Astrocyte of the cerebellum (primary cell): ENCODE measurements around the gene GNPDA2.
A peak's percentile ranks its signal among the peaks of the same experiment; 100 is the strongest.

ENCODE experiments used
- DNase-seq: peaks from one replicate; pipeline ENCODE4 v3.0.0-alpha.2; 2011; ENCODE audit warnings: low read depth
- H3K4me3 ChIP-seq: 2 replicates; pipeline ENCODE4 v1.5.1; 2011; ENCODE audit warnings: mild to moderate bottlenecking, low read depth, low read length, moderate library complexity
- CTCF ChIP-seq: IDR thresholded peaks from 2 replicates; pipeline ENCODE4 v1.5.1; 2012; ENCODE audit warnings: low read length, low read depth, moderate library complexity, mild to moderate bottlenecking; ENCODE audit errors: missing control alignments
- in situ Hi-C: cut with HindIII; loops from 2 replicates; pipeline ENCODE4 v1.10.0; 2017; ENCODE audit warnings: low sequenced_read_pairs

Gene GNPDA2

GRCh38 chr4:44725726-44726037 is 674 bp downstream of the GNPDA2 start:
- TF ChIP-seq CTCF: no peak
- H3K4me3 ChIP-seq: peak overlapping the region; percentile 77
- in situ Hi-C loops: no loop called here
- no peak for DNase-seq

- H3K4me3 ChIP-seq: peak overlapping the region; percentile 77
- no peak for DNase-seq
- in situ Hi-C loops: no loop called here
- TF ChIP-seq CTCF: no peak
Observed at GRCh38 chr4:44725166-44725565, 1.2 kb downstream of the GNPDA2 start.

- H3K4me3 ChIP-seq: no peak overlapping the region
- no peak for DNase-seq
- no peak for TF ChIP-seq CTCF
- in situ Hi-C loops: no loop called here
Observed at GRCh38 chr4:44722001-44722400, 4.4 kb downstream of the GNPDA2 start.

DNA sequence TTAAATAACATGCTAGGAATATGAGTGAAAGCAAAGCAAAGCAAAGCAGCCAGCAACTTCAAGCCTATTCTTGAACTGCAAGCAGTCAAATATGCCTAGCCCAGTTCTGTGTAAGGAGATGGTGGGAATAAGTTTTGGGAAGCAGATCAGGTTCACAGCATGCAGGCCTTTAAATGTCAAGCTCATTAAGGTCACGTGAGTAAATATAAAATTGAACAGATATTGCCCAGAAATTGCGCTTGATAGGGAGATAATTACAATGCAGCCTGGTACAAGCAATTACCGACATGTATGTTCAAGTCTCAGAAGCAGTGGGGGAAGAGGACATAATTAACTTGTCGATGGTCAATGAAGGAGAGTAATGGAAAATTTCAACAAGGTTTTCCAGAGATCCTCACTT is 6.0 kb downstream of the GNPDA2 start:
- no peak for DNase-seq
- no peak for TF ChIP-seq CTCF
- in situ Hi-C loops: no loop called here
- no peak overlapping the region for H3K4me3 ChIP-seq

DNA sequence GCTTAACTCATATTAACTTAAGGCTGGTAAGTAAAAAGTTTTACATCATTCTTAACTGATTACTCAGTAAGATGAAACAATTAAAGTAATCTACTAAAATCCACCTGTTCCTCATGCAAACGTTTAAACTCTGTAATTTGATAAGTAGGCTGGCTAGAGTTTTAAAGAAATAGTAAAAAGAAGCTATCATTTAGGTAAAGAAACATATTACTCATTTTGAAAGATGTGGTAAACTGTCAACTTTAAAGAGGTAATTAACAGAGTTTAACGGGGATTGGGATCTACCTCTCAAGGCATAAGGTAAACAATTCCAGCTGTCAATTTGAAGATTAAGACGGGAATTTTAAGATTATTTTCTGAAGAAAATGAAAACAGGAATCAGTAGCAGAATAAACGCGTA is 9.8 kb downstream of the GNPDA2 start:
- no peak for DNase-seq
- H3K4me3 ChIP-seq: no peak overlapping the region
- in situ Hi-C loops: no loop called here
- TF ChIP-seq CTCF: no peak

GRCh38 chr4:44713125-44713524 is 13.2 kb downstream of the GNPDA2 start:
- TF ChIP-seq CTCF: no peak
- no peak overlapping the region for H3K4me3 ChIP-seq
- in situ Hi-C loops: no loop called here
- no peak for DNase-seq

DNA sequence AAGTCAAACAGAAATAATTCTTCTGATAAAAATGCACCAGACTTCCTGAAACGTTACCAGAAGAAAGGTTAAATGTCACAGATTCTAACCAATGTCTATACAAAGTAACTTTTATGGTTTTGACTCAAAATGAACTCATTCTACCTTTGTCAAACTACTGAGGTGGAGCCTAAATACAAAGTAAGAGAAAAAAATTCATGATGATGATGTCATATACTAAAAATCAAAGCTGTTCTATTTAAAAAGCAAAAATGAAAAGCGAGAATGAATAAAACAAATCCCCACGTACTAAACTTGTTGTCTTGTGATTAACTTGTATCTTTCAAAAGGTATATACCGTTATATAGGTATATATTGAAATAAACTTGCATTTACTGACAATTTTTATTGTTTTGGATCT is 21.7 kb downstream of the GNPDA2 start:
- in situ Hi-C loops: no loop called here
- no peak for DNase-seq
- no peak overlapping the region for H3K4me3 ChIP-seq
- no peak for TF ChIP-seq CTCF
